ENCODE results near the gene TSNAXIP1.

Gene TSNAXIP1

DNA sequence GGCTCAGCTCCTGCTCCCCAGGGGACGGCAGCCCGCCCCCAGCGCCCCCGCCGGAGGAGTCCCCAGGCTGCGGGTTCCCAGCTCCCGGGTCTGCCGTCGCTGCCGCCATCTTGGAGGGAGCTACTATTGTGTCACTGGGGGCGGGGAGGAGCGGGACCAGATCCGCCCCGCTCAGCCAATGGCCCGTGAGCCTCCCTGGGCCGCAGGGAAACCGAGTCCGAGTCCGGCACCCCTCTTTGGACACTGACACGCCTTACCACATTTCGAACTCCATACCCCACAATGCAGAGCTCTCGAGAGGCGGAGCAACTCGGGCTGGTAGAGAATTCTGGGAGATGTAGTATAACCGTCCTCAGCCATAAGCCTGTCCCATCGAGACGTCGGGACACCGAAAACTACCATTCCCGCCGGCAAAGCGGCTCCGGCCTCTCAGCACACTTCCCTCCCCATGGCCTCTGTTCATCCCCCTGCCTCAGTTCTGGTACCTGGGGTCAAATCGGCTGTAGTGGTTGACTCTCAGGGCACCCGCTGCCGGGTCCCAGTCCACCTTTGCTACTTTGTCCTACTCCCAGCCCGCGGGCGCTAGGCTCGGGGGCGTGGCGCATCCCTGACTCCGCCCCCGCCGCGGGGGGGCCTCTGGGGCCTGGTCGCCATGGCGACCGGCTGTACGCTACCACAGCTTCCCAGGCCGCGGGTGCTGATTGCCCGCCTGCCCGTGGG, at the start of gene TSNAXIP1, which contains the start of gene RANBP10:
TSNAXIP1 (plus strand) TSS at position 462 of the 720 bp plus-strand sequence. CDS start 261 bp downstream, outside the sequence.
RANBP10 (minus strand) TSS at position 133 of the 720 bp plus-strand sequence; CDS start at position 109, 24 bp downstream.
- peak; percentile 100 for DNase-seq (ENCODE audit: low spot score)

DNA sequence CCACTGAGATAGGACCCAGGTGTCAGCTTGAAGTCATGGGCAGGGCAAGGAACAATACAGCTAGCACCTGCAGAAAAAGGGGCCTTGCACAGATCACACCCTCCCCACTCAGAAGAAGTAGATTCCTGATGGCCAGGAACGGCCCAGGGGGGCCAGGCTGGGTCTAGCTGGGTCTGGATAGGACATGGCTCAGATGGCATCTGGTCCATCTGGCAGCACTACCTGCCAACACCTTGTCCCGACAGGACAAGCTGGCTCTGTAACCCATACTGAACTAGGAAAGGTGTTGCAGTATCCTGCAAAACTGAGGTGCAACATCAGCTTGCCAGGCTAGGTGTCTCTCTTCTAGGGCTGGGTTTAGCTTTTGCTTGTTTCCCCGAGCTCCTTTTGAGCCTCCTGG, 48.7 kb upstream of the TSNAXIP1 start:
- no peak for DNase-seq (ENCODE audit: low spot score)

DNA sequence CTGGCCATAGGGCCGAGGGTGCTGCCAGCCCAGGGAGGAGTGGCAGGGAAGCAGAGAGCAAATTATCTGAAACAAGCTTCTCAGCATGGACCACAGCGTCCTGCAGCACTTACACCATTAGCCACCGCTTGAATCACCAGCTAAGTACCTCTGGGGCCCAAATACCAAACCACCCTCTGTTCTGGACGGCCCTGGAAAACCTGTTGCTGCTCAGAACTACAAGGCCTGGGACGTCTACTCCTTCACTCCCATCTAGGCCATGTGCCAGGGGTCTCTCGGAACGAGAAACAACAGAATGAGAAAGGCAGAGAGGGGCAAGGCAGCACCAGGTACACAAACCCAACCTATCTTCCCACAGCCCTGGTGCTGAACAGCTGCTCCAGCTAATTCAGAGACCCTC, 47.7 kb upstream of the TSNAXIP1 start:
- no peak for DNase-seq (ENCODE audit: low spot score)

DNA sequence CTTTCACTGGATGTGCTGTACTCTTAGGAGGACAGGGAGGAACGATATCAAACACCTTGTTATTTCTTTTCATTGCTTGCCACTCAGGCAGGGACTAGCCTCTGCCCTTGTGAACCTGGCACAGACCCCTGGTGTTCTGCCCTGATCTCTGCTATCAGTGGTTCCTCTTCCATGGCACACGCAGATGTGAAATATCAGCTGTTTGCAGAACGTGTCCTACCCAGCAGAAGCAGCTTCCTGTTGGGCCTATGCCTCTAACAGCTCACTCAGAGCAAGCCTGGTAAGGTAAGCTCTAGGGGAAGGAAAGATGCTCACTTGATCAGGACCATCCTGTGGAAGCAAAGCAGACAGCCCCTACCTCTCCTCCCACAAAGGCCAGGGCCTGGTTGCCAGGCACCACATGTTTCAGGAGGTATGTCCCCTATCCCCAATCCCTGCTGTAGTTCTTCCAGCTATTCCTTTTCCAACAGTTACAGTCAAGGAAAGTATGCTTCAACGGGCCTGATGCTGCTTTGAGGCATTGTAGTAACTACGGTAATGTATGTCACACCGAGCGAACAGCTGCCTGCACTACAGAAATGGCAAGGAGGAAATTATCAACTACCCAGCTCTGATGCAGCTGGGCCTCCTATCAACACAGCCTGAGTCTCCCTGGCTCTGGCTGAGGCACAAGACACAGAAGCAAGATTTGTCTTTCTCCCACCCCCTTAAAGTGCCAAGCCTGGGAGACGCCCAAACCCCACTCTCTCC, 46.3 kb upstream of the TSNAXIP1 start:
- DNase-seq (ENCODE audit: low spot score) = no peak

DNA sequence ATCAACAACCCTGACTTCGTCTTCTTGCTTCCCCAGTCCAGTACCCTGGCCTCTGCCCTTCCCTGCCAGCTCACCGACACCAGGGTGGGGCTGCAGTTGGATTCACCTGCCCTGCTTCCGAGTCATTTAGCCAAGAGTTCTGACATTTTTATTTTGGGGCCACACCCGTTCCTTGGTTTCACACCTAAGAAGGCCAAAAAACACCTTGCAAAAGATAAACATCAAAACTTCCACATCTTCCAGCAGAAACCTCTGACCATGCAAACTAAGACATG, 45.8 kb upstream of the TSNAXIP1 start:
- no peak for DNase-seq (ENCODE audit: low spot score)

DNA sequence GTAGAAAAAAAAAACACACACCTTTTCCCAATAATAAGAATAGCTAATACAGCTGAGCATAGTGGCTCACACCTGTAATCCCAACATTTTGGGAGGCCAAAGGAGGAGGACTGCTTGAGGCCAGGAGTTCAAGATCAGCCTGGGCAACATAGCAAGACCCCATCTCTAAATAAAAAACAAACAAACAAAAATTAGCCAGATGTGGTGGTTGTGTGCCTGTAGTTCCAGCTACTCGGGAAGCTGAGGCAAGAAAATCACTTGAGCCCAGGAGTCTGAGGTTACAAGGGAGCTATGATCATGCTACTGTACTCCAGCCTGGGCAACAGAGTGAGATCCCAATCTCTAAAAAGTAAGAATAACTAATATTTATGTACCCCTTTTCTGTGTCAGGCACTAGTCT, 44.8 kb upstream of the TSNAXIP1 start:
- DNase-seq (ENCODE audit: low spot score) = no peak

- no peak for DNase-seq (ENCODE audit: low spot score)
Measured at GRCh38 chr16:67762385-67762784, 44.3 kb upstream of the TSNAXIP1 start.

DNA sequence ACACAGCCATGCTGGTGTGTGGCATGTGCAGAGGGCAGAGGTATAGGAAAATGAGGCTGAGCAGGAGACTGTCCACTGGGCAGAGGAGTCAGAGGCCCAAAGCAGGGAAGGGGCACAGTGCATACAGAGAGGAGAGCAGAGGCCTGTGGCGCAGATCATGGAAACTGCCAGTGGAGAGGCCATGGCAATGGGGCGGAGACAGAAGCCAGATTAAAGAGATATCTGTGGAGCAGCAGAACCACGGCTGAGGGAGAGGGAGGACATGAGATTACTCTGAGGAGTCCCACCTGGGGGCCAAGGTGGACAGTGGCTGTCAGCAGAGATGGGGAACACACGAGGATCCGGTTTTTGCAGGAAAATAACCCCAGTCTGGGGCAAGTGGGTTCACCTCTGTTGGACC, 43.6 kb upstream of the TSNAXIP1 start:
- DNase-seq (ENCODE audit: low spot score) = no peak

- DNase-seq (ENCODE audit: low spot score) = no peak
Measured at GRCh38 chr16:67764158-67764667, 42.5 kb upstream of the TSNAXIP1 start.

- DNase-seq (ENCODE audit: low spot score) = no peak
Measured at GRCh38 chr16:67766291-67766690, 40.4 kb upstream of the TSNAXIP1 start.

GRCh38 chr16:67767953-67768352, 38.7 kb upstream of the TSNAXIP1 start:
- no peak for DNase-seq (ENCODE audit: low spot score)

DNA sequence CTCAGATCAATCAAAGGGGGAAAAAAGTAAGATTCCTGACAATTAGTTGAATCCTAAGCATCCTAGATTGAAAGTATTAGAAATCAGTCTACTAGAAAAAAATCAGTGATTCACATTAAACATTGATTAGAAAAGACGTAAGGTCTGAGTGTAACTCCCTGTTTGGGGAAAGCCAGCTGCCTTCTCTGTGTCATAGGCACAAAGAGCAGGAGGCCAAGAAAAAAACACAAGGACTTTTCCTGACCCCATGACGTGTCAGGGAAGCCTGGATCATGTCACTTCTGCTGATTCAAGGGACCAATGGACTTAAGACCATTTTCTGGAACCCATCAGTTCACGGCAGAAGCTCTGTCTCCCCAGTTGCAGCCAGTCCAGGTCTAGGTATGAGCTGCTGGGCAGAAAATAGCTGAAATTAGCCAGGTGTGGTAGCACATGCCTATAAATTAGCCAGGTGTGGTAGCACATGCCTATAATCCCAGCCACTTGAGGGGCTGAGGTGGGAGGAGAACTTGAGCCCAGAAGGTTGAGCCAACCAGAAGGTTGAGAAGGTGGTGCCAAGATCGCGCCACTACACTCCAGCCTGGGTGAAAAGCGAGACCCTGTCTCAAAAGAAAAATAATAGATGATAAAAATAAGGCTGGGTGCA, 36.2 kb upstream of the TSNAXIP1 start:
- DNase-seq (ENCODE audit: low spot score) = peak; percentile 28

DNA sequence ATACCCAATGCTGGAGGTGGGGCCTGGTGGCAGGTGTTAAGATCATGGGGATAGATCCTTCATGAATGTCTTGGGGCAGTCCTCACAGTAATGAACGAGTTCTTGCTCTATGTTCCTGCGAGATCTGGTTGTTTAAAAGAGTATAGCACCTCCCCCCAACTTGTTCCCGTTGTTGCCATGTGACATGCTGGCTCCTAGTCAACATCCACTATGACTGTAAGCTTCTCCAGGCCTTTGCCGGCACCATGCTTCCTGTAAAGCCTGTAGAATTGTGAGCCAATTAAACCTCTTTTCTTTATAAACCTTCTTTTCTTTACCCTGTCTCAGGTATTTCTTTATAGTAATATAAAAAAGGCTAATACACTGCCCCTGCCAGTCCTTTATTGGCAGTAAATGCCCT, 33.6 kb upstream of the TSNAXIP1 start:
- peak; percentile 26 for DNase-seq (ENCODE audit: low spot score)

GRCh38 chr16:67773569-67774456, 32.9 kb upstream of the TSNAXIP1 start:
- DNase-seq (ENCODE audit: low spot score) = no peak

DNA sequence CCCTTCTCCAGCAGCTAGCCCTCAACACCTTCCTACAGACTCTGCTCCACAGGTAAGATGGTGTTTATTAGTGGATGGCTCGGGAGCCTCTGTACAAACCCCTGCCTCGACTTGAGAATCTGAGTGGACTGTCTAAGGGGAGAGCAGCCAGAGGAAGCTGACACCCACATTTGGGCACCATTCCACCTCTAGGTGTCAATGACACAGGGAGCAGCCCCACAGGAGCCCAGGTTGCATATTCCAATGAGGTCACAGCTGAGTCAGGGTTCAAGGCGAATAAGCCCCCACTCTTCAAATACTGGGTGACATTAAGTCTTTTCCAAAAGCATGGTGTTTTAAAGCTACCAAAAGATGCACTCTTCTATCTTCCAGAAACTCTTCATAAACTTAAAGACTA, 32.2 kb upstream of the TSNAXIP1 start:
- no peak for DNase-seq (ENCODE audit: low spot score)

DNA sequence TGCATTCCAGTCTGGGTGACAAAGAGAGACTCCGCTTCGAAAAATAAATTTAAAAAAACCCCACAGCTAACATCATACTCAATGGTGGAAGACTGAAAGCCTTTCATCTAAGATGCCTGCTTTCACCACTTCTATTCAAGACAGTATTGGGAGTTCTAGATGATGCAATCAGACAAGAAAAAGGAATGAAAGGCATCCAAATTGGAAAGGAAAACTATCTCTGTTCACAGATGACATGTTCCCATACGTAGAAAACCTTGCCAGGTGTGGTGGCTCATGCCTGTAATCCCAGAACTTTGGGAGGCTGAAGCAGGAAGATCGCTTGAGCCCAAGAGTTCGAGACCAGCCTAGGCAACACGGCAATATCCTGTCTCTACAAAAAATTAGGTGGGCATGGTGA, 31.4 kb upstream of the TSNAXIP1 start:
- no peak for DNase-seq (ENCODE audit: low spot score)

DNA sequence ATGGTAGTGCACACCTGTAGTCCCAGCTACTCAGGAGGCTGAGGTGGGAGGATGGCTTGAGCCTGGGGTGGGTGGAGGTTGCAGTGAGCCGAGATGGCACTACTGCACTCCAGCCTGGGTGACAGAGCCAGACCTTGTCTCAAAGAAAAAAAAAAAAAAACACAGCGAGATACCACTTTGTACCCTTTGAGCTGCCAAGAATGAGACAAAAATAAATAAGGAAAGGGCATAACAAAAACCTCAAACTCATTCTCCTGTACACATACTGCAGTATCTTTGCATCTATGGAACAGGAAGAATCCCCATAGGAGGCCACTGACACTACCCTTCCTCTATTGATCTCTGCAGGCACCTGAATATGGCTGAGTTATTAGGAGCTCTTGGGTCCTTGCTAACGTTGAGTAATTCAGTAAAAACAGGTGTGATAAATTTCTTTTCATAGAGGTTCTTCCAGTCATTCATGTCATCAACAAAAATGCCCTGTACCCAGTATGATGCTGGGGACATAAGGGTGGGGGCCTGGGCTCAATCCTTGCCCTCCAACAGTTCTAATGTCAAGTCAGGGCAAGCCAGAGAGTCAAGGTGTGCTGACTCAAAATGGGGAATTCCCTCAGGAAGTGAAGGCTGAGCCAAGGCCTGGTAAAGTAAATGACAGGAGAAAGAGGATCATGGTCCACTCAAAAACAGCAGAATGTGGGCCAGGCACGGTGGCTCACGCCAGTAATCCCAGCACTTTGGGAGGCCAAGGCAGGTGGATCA, 27.3 kb upstream of the TSNAXIP1 start:
- DNase-seq (ENCODE audit: low spot score) = no peak

DNA sequence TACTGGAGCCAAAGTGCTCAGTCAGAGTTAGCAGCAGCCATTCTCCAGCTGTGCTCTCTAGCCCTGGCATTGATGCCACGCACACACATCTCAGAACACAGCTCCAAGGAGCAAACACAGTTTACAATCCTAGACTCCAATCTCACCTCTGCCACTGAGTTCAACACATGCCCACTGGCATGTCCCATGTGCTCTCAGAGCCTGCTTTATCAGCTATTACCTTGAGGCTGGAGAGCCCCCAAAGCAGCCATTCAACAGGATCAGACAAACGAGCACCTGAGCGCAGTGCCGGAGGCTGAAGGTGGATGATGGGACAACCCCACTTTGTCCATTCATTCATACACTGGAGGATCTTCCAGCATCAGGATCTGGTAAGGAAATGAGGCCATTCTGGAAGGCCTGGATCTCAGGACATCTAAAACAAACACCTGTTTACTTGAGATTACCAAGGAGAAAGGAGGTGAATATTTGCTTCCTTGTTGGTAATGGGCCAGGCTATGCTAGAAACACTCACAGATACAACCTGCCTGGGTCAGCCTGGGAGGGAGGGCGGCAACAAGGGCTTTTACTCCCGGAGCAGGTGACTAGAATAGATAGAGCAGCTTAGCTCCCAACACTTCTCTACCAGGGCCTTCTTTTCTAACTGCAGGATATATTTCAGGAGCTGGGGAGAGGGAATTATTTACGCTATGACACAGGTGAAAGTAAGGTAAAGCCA, 25.7 kb upstream of the TSNAXIP1 start:
- no peak for DNase-seq (ENCODE audit: low spot score)

- DNase-seq (ENCODE audit: low spot score) = no peak
Measured at GRCh38 chr16:67781565-67781921, 25.1 kb upstream of the TSNAXIP1 start.

DNA sequence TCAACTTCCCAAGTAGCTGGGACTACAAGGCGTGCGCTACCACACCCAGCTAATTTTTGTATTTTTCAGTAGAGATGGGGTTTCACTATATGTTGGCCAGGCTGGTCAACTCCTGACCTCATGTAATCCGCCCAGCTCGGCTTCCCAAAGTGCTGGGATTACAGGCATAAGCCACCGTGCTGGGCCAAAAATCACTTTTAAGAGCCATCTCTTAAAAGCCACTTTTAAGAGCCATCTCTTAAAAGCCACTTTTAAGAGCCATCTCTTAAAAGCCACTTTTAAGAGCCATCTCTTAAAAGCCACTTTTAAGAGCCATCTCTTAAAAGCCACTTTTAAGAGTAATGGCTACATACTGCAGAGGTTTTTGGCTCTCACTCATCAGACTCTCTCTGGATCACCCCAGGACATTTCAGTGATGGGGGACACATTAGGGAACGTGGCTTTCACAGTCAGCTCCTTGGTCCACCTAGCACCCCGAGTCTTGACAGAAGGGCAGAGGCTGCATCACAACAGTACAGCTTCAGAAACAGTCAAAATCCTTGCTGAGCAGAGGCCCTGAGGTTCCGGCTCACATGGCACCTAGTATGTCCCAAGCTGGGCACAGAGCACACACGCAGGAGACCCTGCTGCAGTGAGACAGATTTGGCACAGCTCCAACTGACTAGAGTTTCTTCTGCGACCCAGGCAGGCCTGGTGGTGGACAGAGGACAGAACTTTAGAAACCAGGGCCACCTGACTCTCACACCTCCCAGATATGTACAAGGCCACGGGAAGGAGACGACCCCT, 23.9 kb upstream of the TSNAXIP1 start:
- no peak for DNase-seq (ENCODE audit: low spot score)

All from kidney capillary endothelial cell (primary cell).